ENCODE data around the gene CD164.
"Not testable (repeated sequence)": the region's sequence is repeated elsewhere in the genome, so short reads cannot be mapped to it uniquely, and the experiment has no call there.

- TF ChIP-seq CTCF (IDR thresholded peaks at IDR 0.05; ENCODE audit: extremely low read depth in 1 of 2, insufficient read depth in 1 of 2, low read depth in 1 of 2, low read length in 2 of 2); POLR2AphosphoS5 (IDR thresholded peaks at IDR 0.05; ENCODE audit: insufficient read depth, low read depth, low read length); EZH2 (IDR thresholded peaks at IDR 0.05; ENCODE audit: borderline replicate concordance, low read depth, low read length, severe bottlenecking); JUN (IDR thresholded peaks at IDR 0.05; ENCODE audit: borderline replicate concordance, insufficient read depth, insufficient read length, low read depth); MYC (IDR thresholded peaks at IDR 0.05; ENCODE audit: low read depth, low read length); POLR2A (IDR thresholded peaks at IDR 0.05; ENCODE audit: low read depth, low read length): not testable (repeated sequence)
These were observed 17.7 kb downstream of the CD164 start for GRCh38 chr6:109364382-109365078.

All from endothelial cell of umbilical vein (primary cell).